T-helper 2 cell treated with Interferon-gamma antibody and Interleukin-4, amounts not matched to agents 5 μg/mL and 100 μg/mL, for 36 hours (primary cell): Measurements from ENCODE around the gene OPTC.

Source experiments
- DNase-seq: peaks from one replicate; pipeline ENCODE4 v3.0.0; 2021; ENCODE audit warnings: low spot score
- H3K27ac Mint-ChIP-seq: one replicate; pipeline ENCODE4 v1.8.0; 2021; ENCODE audit warnings: mild to moderate bottlenecking, mixed read lengths
- H3K27me3 Mint-ChIP-seq: one replicate; pipeline ENCODE4 v1.8.0; 2021; ENCODE audit warnings: low read depth, mixed read lengths
- H3K36me3 Mint-ChIP-seq: one replicate; pipeline ENCODE4 v1.8.0; 2021; ENCODE audit warnings: low read depth, mixed read lengths
- H3K4me1 Mint-ChIP-seq: one replicate; pipeline ENCODE4 v1.8.0; 2021; ENCODE audit warnings: low read depth, mixed read lengths
- H3K4me3 Mint-ChIP-seq: one replicate; pipeline ENCODE4 v1.8.0; 2022; ENCODE audit warnings: mild to moderate bottlenecking, moderate library complexity, mixed read lengths
- H3K9me3 Mint-ChIP-seq: one replicate; pipeline ENCODE4 v1.8.0; 2021; ENCODE audit warnings: mixed read lengths

Gene OPTC

GRCh38 chr1:203548892-203549291 lies 54.9 kb downstream of the OPTC start:
- Mint-ChIP-seq H3K4me3 (no peak overlapping the region), H3K9me3 (no peaks in the 10 kb centered on the region), H3K27me3 (peaks cover 15% of the 10 kb centered on the region), H3K36me3 (no peaks in the 10 kb centered on the region), H3K4me1 (peaks cover 3% of the 10 kb centered on the region), H3K27ac (no peak overlapping the region)
- no peak for DNase-seq

DNA sequence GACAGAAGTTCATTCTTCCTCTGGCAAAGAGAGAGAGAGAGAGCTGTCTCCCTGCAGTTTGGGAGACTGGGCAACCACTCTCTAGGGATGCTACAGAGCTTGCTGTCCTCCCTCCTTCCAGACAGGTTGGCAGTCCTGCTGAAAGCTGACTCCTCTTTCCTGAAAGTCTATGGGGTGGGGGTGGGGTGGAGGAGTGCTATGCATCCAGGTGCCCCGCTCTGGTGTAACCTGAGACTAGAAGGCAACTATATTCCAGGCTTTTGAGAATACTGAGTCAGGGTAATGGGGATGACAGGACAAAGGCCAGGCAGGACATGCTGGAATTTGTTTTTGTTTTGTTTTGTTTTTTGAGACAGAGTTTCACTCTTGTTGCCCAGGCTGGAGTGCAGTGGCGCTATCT lies 55.4 kb downstream of the OPTC start:
- Mint-ChIP-seq H3K27ac (no peak overlapping the region), H3K4me1 (peaks cover 3% of the 10 kb centered on the region), H3K27me3 (peaks cover 15% of the 10 kb centered on the region), H3K36me3 (no peaks in the 10 kb centered on the region), H3K4me3 (no peak overlapping the region), H3K9me3 (no peaks in the 10 kb centered on the region)
- no peak for DNase-seq

DNA sequence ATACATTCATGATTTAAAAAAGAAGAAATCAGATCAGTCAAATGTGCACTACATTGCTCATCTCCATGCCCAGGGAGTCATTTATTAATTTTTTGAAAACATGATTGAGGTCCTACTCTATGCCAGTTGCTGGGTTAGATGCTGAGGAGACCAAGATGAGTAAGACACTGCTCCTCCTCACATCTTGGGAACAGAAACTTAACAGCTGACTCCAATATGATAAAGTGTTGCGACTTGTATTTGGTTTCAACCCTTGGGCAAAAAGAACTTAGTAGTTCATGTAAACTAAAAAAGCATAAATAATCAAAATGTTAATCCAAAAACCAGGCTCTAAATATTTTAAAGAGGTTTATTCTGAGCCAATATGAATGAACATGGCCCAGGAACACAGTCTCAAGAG lies 56.9 kb downstream of the OPTC start:
- peaks cover 3% of the 10 kb centered on the region for H3K4me1 Mint-ChIP-seq
- no peak overlapping the region for H3K27ac Mint-ChIP-seq
- no peak overlapping the region for H3K4me3 Mint-ChIP-seq
- no peaks in the 10 kb centered on the region for H3K9me3 Mint-ChIP-seq
- no peak for DNase-seq
- peaks cover 15% of the 10 kb centered on the region for H3K27me3 Mint-ChIP-seq
- H3K36me3 Mint-ChIP-seq: no peaks in the 10 kb centered on the region

DNA sequence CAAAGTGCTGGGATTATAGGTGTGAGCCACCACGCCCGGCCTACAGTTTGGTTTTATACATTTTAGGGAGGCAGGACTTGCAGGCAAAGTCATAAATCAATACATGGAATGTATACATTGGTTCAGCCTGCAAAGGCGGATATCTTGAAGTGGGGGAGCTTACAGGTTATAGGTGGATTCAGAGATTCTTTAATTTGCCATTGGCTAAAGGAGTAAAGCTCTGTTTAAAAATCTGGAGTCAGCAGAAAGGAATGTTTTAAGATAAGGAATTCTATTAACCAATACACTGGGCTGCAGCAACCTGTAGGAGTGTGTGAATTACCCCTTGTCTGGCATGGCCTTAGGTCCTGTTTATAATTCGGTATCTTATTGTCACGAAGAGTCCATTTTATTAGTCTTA lies 57.6 kb downstream of the OPTC start:
- Mint-ChIP-seq H3K36me3 (no peaks in the 10 kb centered on the region), H3K4me1 (no peaks in the 10 kb centered on the region), H3K9me3 (no peaks in the 10 kb centered on the region), H3K27me3 (peaks cover 15% of the 10 kb centered on the region), H3K27ac (no peak overlapping the region), H3K4me3 (no peak overlapping the region)
- DNase-seq: no peak

GRCh38 chr1:203553496-203553895 lies 59.5 kb downstream of the OPTC start:
- Mint-ChIP-seq H3K4me3 (no peak overlapping the region), H3K27ac (no peak overlapping the region), H3K4me1 (no peaks in the 10 kb centered on the region), H3K36me3 (no peaks in the 10 kb centered on the region), H3K9me3 (no peaks in the 10 kb centered on the region), H3K27me3 (peaks cover 13% of the 10 kb centered on the region)
- no peak for DNase-seq

DNA sequence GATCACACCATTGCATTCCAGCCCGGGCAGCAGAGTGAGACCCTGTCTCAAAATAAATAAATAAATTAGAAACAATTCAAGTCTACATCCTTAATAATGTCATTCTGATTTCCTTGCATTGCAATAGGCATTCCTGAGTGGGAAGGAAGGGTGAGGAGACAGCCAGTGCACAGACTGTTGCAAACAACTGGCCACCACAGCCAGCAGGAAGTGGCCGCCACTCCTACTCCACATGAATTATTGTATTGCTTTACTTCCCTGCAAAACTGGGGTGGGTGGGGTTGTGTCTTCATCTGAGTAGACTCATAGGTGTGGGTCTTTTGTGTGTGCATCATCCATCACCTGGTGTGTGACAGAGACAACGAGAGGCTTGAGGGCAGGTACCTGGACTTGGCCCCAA lies 60.1 kb downstream of the OPTC start:
- DNase-seq: no peak
- H3K4me1 Mint-ChIP-seq: no peaks in the 10 kb centered on the region
- no peak overlapping the region for H3K27ac Mint-ChIP-seq
- peaks cover 10% of the 10 kb centered on the region for H3K27me3 Mint-ChIP-seq
- H3K36me3 Mint-ChIP-seq: no peaks in the 10 kb centered on the region
- H3K4me3 Mint-ChIP-seq: no peak overlapping the region
- no peaks in the 10 kb centered on the region for H3K9me3 Mint-ChIP-seq

GRCh38 chr1:203555076-203555475 lies 61.1 kb downstream of the OPTC start:
- Mint-ChIP-seq H3K27ac (no peak overlapping the region), H3K4me3 (no peak overlapping the region), H3K27me3 (peaks cover 11% of the 10 kb centered on the region), H3K9me3 (no peaks in the 10 kb centered on the region), H3K4me1 (no peaks in the 10 kb centered on the region), H3K36me3 (no peaks in the 10 kb centered on the region)
- no peak for DNase-seq

- Mint-ChIP-seq H3K36me3 (no peaks in the 10 kb centered on the region), H3K4me3 (no peak overlapping the region)
Measured at GRCh38 chr1:203555511-203556046, 61.6 kb downstream of the OPTC start.

DNA sequence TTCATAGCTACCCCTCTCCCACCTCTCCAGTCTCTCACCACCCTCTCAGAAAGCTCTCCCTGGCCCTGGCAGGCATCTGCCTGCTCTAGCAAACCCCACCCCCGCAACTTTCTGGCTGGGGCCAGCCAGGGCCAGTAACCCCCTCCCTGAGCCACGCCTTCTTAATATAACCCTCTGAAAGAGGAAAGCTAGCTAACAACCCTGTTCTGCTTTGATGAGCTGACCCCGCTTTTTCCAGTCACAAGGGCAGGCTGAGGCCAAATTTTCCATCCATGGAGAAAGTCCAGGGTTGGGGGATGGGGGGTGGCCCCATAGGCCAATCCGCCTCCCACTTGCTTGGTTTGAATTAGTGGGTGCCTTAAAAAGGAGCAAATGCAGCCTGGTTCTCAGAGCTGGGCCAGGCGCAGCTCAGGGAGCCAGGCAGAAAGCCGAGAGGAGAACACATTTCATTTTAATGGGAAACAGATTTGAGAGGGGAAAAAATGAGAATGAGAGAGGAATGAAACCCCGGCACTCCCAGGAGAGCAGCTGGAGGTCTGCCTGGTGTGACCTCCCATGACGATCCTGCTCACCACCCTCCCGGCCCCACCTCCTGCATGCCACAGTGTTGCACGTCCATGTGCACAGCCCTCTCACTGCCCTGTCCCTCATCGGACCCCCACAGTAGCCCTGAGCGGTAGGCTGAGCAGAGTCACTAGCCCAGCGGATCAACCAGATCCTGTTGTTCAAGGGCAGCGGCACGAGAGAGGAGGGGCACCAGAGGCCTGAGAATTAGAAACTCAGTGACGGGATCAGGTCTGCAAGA lies 62.3 kb downstream of the OPTC start:
- no peak for DNase-seq
- no peak overlapping the region for H3K4me3 Mint-ChIP-seq
- H3K9me3 Mint-ChIP-seq: no peaks in the 10 kb centered on the region

More at GRCh38 chr1:203555511-203556046, 61.6 kb downstream of the OPTC start:
- no peak overlapping the region for H3K27ac Mint-ChIP-seq
- no peaks in the 10 kb centered on the region for H3K4me1 Mint-ChIP-seq
- DNase-seq: no peak
- H3K27me3 Mint-ChIP-seq: peaks cover 11% of the 10 kb centered on the region
- H3K9me3 Mint-ChIP-seq: no peaks in the 10 kb centered on the region

GRCh38 chr1:203557390-203557789 lies 63.4 kb downstream of the OPTC start:
- no peak overlapping the region for H3K4me3 Mint-ChIP-seq
- no peak overlapping the region for H3K27ac Mint-ChIP-seq
- no peaks in the 10 kb centered on the region for H3K9me3 Mint-ChIP-seq
- H3K27me3 Mint-ChIP-seq: peaks cover 14% of the 10 kb centered on the region
- no peak for DNase-seq
- H3K36me3 Mint-ChIP-seq: no peaks in the 10 kb centered on the region
- no peaks in the 10 kb centered on the region for H3K4me1 Mint-ChIP-seq

More for the DNA sequence above, 62.3 kb downstream of the OPTC start:
- no peak overlapping the region for H3K27ac Mint-ChIP-seq
- peaks cover 11% of the 10 kb centered on the region for H3K27me3 Mint-ChIP-seq
- no peaks in the 10 kb centered on the region for H3K36me3 Mint-ChIP-seq
- H3K4me1 Mint-ChIP-seq: no peaks in the 10 kb centered on the region

GRCh38 chr1:203558064-203558760 lies 64.3 kb downstream of the OPTC start:
- peaks cover 11% of the 10 kb centered on the region for H3K27me3 Mint-ChIP-seq
- DNase-seq: no peak
- H3K9me3 Mint-ChIP-seq: no peaks in the 10 kb centered on the region
- no peaks in the 10 kb centered on the region for H3K36me3 Mint-ChIP-seq
- no peak overlapping the region for H3K4me3 Mint-ChIP-seq
- no peak overlapping the region for H3K27ac Mint-ChIP-seq
- no peaks in the 10 kb centered on the region for H3K4me1 Mint-ChIP-seq
